ENCODE results near the gene C10orf88. TPM values are rescaled to one million over a fixed set of nuclear protein-coding genes. Genes with fewer than 3 reads are reported as not detected.

The C10orf88 gene
- total RNA-seq, 1 experiment from 2014 or later, result 6.2 TPM

Other genes with a start within 250 kb of the C10orf88 start
- 0.36 and 0.40 TPM in 2 replicates for gene CUZD1, start 108.4 kb downstream of the C10orf88 start, total RNA-seq (2014; rRNA removed)
- 5.2 and 12.4 TPM in 2 replicates for gene FAM24B, start 74.6 kb downstream of the C10orf88 start, total RNA-seq (2014; rRNA removed)
- gene FAM24A, start 43.6 kb downstream of the C10orf88 start, total RNA-seq (2014; rRNA removed), result not detected in 2 replicates
- gene PSTK, start 26.2 kb upstream of the C10orf88 start, total RNA-seq (2014; rRNA removed), result 2.3 and 2.6 TPM in 2 replicates
- gene IKZF5, start 54.6 kb upstream of the C10orf88 start, total RNA-seq (2014; rRNA removed), result 1.6 TPM in 2 replicates
- gene ACADSB, start 54.8 kb upstream of the C10orf88 start, total RNA-seq (2014; rRNA removed), result 2.8 and 3.2 TPM in 2 replicates
- 0.51 TPM in 1 of 2 replicates, not detected in the other for gene HMX3, start 181.7 kb upstream of the C10orf88 start, total RNA-seq (2014; rRNA removed)
- gene HMX2, start 193.9 kb upstream of the C10orf88 start, total RNA-seq (2014; rRNA removed), result not detected in 2 replicates
- gene BUB3, start 200.2 kb upstream of the C10orf88 start, total RNA-seq (2014; rRNA removed), result 271 and 291 TPM in 2 replicates